GM12865 (cell line): Measurements from ENCODE around the gene TIAM1.

Experiments
- DNase-seq: peaks from one replicate; pipeline ENCODE4 v3.0.0; 2010; ENCODE audit warnings: low read depth
- H3K4me3 ChIP-seq: 2 replicates; pipeline ENCODE4 v1.5.1; 2011; ENCODE audit warnings: mild to moderate bottlenecking, low read depth, low read length, control low read depth
- CTCF ChIP-seq: IDR thresholded peaks from 2 replicates; pipeline ENCODE4 v1.5.1; 2011; ENCODE audit warnings: low read length, control low read depth, low read depth, inconsistent platforms; ENCODE audit not compliant: insufficient read depth; ENCODE audit errors: missing control alignments

TIAM1 gene

GRCh38 chr21:31253684-31254083 lies 90.4 kb downstream of the TIAM1 start:
- TF ChIP-seq CTCF = no peak
- no peak for DNase-seq
- H3K4me3 ChIP-seq = no peak overlapping the region

- H3K4me3 ChIP-seq = no peak overlapping the region
- TF ChIP-seq CTCF = no peak
- no peak for DNase-seq
Observed at GRCh38 chr21:31252611-31253010, 91.5 kb downstream of the TIAM1 start.

GRCh38 chr21:31252091-31252490 lies 92.0 kb downstream of the TIAM1 start:
- no peak for DNase-seq
- no peak for TF ChIP-seq CTCF

GRCh38 chr21:31251686-31252085 lies 92.4 kb downstream of the TIAM1 start:
- DNase-seq = no peak
- no peak for TF ChIP-seq CTCF

More at GRCh38 chr21:31252091-31252490, 92.0 kb downstream of the TIAM1 start:
- H3K4me3 ChIP-seq = no peak overlapping the region

GRCh38 chr21:31248598-31248997 lies 95.5 kb downstream of the TIAM1 start:
- no peak overlapping the region for H3K4me3 ChIP-seq
- TF ChIP-seq CTCF = no peak
- DNase-seq = no peak

More at GRCh38 chr21:31251686-31252085, 92.4 kb downstream of the TIAM1 start:
- no peak overlapping the region for H3K4me3 ChIP-seq

GRCh38 chr21:31243611-31244010 lies 100.5 kb downstream of the TIAM1 start:
- DNase-seq = no peak
- no peak overlapping the region for H3K4me3 ChIP-seq
- no peak for TF ChIP-seq CTCF

- no peak for DNase-seq
- H3K4me3 ChIP-seq = no peak overlapping the region
- no peak for TF ChIP-seq CTCF
Observed at GRCh38 chr21:31236528-31236927, 107.5 kb downstream of the TIAM1 start.
